ENCODE data around the gene SASH3.

- TF ChIP-seq CTCF (IDR thresholded peaks at IDR 0.05) (no peak), POLR2A (IDR thresholded peaks at IDR 0.05) (no peak), EP300 (IDR thresholded peaks at IDR 0.05) (no peak)
Observed at GRCh38 chrX:129762448-129762847, 17.3 kb upstream of the SASH3 start.
